GM10847 (cell line): ENCODE measurements around the gene ZNF180.
A peak's percentile ranks its signal among the peaks of the same experiment; 100 is the strongest.

Source experiments
- POLR2A ChIP-seq: IDR thresholded peaks from 2 replicates; pipeline ENCODE4 v1.6.1; 2011; ENCODE audit not compliant: insufficient read length; ENCODE audit errors: extremely low read depth

ZNF180 gene

GRCh38 chr19:44499962-44500949 is at the start of gene ZNF180:
ZNF180 (minus strand) TSS chr19:44500522; CDS start chr19:44497334, 3,188 bp downstream.
- peak; percentile 67 for TF ChIP-seq POLR2A

- TF ChIP-seq POLR2A: no peak
Measured at GRCh38 chr19:44549507-44549906, 49.2 kb upstream of the ZNF180 start.

DNA sequence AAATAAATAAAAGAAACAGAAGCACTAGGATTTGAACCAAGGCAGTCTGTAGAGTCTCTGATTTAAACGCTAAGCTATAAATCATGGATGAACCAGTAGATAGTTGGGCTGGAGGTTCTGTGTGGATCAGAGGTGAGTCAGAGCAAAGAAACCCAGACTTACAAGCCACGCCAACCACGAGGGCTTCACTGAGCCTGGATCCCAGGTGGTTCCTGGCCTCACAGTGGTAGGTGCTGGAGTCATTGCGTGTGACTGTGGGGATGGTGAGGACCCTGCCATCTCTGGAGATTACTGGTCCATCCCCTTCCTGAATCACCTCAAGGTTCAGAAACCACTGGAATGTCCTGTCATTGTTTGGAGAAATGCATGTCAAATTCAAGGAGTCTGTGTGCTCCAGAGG is 48.4 kb upstream of the ZNF180 start:
- no peak for TF ChIP-seq POLR2A

DNA sequence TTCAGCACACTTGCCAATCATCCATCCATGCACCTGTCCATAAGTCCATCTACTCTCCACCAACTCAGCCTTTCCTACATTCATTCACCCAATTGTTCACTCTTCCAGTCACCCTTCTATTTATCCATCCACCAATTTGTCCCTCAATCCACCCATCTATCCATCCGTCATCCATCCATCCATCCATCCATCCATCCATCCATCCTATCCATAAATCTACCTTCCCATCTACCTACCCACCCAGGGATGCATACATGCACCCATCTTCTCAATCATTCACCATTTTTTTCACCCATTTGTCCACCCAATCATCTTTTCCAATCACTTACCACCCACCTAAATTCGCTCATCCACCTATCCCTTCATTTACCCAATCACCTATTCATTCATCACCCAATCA is 43.7 kb upstream of the ZNF180 start:
- TF ChIP-seq POLR2A: no peak

GRCh38 chr19:44542671-44543070 is 42.3 kb upstream of the ZNF180 start:
- TF ChIP-seq POLR2A: no peak

- no peak for TF ChIP-seq POLR2A
Measured at GRCh38 chr19:44540736-44541135, 40.4 kb upstream of the ZNF180 start.

- no peak for TF ChIP-seq POLR2A
Measured at GRCh38 chr19:44539991-44540390, 39.7 kb upstream of the ZNF180 start.

- no peak for TF ChIP-seq POLR2A
Measured at GRCh38 chr19:44539236-44539826, 39.0 kb upstream of the ZNF180 start.

GRCh38 chr19:44532819-44533218 is 32.5 kb upstream of the ZNF180 start:
- TF ChIP-seq POLR2A: no peak

- no peak for TF ChIP-seq POLR2A
Measured at GRCh38 chr19:44530777-44531176, 30.5 kb upstream of the ZNF180 start.

- TF ChIP-seq POLR2A: no peak
Measured at GRCh38 chr19:44529536-44529935, 29.2 kb upstream of the ZNF180 start, which contains the start of gene CEACAM20. CEACAM20 (minus strand) TSS chr19:44529675; CDS start chr19:44529509, 166 bp downstream.

DNA sequence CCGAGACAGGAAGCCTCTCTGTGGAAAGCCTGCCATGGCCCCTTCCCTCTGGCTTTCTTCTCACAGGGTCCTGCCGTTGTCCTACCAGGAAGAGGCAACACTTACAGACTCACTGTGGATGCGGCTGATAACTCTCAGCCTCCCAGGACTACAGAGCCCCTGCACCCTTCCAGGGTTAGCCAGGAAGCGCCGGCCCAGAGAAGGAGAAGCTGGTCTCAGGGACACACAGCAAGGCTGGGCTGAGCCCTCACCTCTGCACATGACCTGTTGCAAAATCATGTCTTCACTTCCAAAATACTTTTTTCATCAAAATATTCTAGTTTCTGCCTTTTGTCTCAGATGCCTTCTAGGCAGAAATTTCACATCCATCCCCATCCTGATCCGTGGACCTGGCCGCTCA is 27.2 kb upstream of the ZNF180 start:
- TF ChIP-seq POLR2A: no peak

GRCh38 chr19:44525721-44526430 is 25.6 kb upstream of the ZNF180 start:
- no peak for TF ChIP-seq POLR2A

DNA sequence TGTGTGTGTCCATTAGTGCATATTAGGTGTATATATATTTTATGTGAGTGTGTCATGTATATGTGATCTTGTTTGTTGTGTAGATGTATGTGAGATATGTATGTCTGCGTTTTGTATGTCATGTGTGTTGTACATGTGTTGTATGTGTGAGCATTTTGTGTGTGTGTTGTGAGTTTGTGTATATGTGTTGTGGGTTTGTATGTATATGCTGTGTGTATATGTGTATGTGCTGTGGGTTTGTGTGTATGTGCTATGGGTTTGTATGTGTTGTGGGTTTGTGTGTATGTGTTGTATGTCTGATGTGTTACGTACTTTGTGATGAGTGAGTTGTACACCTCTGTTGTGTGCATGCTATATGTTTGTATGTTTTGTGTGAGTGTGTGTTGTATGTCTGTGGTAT is 21.0 kb upstream of the ZNF180 start:
- no peak for TF ChIP-seq POLR2A

DNA sequence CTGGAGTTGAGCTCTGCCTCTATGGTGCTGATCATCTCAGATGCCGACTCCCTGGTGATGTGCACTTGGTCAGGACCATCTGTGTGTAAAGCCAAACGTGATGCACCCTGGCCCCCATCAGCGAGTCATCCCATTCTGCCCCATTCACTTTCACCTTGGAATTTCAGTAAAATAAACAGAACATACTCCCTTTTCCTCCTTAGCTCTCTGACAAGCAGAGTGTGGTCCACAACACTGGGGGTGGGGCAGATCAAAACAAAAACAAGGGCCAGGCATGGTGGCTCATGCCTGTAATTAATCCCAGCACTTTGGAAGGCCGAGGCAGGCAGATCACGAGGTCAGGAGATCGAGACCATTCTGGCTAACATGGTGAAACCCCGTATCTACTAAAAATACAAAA is 16.8 kb upstream of the ZNF180 start:
- TF ChIP-seq POLR2A: no peak

- no peak for TF ChIP-seq POLR2A
Measured at GRCh38 chr19:44515907-44516306, 15.6 kb upstream of the ZNF180 start.
